Thyroid gland (tissue), 4 donors: ENCODE data around the gene FXYD7.

ENCODE experiments used
- POLR2A ChIP-seq, 2 donors: fragments of 450-650 bp; IDR thresholded peaks; one replicate each; pipeline ENCODE4 v1.6.1; 2017; ENCODE audit warnings: antibody characterized with exemption in 2 of 2, mild to moderate bottlenecking in 2 of 2, moderate library complexity in 1 of 2
- TF ChIP-seq, protein P1 (sequence below), 6 experiments: fragments of 200-600 bp in 3 of 6; fragments of 450-650 bp in 3 of 6; sonication (generic) in 3 of 6; IDR thresholded peaks; one replicate each; pipeline ENCODE4 v1.5.1; 2016 to 2019; ENCODE audit warnings: antibody characterized with exemption in 6 of 6, mild to moderate bottlenecking in 2 of 6, inconsistent platforms in 1 of 6, moderate library complexity in 1 of 6

GRCh38 chr19:35155441-35155840 is 12.4 kb downstream of the FXYD7 start:
- no peak for TF ChIP-seq POLR2A (IDR thresholded peaks at IDR 0.05)
- TF ChIP-seq, protein P1, sequence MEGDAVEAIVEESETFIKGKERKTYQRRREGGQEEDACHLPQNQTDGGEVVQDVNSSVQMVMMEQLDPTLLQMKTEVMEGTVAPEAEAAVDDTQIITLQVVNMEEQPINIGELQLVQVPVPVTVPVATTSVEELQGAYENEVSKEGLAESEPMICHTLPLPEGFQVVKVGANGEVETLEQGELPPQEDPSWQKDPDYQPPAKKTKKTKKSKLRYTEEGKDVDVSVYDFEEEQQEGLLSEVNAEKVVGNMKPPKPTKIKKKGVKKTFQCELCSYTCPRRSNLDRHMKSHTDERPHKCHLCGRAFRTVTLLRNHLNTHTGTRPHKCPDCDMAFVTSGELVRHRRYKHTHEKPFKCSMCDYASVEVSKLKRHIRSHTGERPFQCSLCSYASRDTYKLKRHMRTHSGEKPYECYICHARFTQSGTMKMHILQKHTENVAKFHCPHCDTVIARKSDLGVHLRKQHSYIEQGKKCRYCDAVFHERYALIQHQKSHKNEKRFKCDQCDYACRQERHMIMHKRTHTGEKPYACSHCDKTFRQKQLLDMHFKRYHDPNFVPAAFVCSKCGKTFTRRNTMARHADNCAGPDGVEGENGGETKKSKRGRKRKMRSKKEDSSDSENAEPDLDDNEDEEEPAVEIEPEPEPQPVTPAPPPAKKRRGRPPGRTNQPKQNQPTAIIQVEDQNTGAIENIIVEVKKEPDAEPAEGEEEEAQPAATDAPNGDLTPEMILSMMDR (IDR thresholded peaks at IDR 0.05) = no peak
